ENCODE data around the gene FAH. TPM values are rescaled to one million over a fixed set of nuclear protein-coding genes. Genes with fewer than 3 reads are reported as not detected.

The FAH gene
- total RNA-seq, 1 donor from 2014 or later: 6.2 TPM

DNA sequence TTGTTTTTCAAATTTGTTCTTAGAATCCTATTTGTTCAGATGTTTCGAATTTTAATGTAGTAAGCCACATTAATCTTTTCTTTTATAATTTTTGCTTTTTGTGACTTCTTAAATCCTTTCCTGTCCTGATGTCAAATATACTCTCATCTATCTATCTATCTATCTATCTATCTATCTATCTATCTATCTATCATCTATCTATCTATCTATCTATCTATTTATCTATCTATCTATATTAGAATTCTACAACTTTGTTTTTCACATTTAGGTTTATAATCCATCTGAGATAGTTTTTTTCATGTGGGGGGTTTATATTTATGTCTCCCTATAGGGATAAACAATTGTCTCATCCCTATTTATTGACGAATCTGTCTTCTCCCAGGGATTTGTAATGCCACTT lies 67.2 kb downstream of the FAH start:
- no peaks in the 10 kb centered on the region for H3K36me3 Mint-ChIP-seq (ENCODE audit: low read depth, unreplicated experiment)
- TF ChIP-seq CTCF (IDR thresholded peaks at IDR 0.05; ENCODE audit: unreplicated experiment): no peak
- H3K4me1 Mint-ChIP-seq (ENCODE audit: unreplicated experiment): no peaks in the 10 kb centered on the region
- H3K27me3 Mint-ChIP-seq (ENCODE audit: unreplicated experiment): no peaks in the 10 kb centered on the region
- H3K4me3 Mint-ChIP-seq (ENCODE audit: unreplicated experiment): no peak overlapping the region
- no peaks in the 10 kb centered on the region for H3K9me3 Mint-ChIP-seq (ENCODE audit: unreplicated experiment)
- no peak for DNase-seq (ENCODE audit: low spot score)
- no peak overlapping the region for H3K27ac Mint-ChIP-seq (ENCODE audit: unreplicated experiment)

DNA sequence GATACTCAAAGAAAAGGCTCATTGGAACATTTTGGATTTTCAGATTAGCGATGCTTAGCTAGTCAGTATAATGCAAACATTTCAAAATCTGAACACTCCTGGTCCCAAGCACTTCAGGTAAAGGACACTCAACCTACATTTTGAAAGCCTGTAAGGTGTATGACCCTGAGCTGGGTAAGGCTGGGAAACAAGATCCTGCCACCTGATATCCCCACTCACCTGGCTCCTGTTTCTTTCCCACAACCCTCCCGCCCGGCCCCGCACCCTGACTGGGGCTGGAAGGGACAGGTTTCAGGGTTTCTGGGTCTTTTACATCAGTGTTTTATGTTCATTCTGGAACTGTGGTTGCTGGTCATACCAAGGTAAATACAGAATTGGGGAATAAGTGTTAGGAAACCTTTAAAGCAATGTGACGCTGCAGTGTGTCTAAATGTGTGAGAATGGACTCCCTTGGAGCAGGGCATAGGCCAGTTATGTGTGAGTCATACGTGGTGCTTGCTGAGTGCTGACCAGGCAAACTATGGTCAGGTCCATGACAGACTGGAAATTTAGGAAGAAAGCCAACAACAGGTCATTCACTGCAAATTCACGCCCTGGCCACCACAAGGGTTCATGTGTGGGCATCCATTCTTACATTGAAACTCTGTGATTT lies 76.3 kb downstream of the FAH start:
- Mint-ChIP-seq H3K36me3 (ENCODE audit: low read depth, unreplicated experiment) (no peaks in the 10 kb centered on the region), H3K27ac (ENCODE audit: unreplicated experiment) (no peak overlapping the region), H3K27me3 (ENCODE audit: unreplicated experiment) (no peaks in the 10 kb centered on the region), H3K9me3 (ENCODE audit: unreplicated experiment) (no peaks in the 10 kb centered on the region), H3K4me3 (ENCODE audit: unreplicated experiment) (no peak overlapping the region), H3K4me1 (ENCODE audit: unreplicated experiment) (no peaks in the 10 kb centered on the region)
- no peak for TF ChIP-seq CTCF (IDR thresholded peaks at IDR 0.05; ENCODE audit: unreplicated experiment)
- DNase-seq (ENCODE audit: low spot score): no peak

DNA sequence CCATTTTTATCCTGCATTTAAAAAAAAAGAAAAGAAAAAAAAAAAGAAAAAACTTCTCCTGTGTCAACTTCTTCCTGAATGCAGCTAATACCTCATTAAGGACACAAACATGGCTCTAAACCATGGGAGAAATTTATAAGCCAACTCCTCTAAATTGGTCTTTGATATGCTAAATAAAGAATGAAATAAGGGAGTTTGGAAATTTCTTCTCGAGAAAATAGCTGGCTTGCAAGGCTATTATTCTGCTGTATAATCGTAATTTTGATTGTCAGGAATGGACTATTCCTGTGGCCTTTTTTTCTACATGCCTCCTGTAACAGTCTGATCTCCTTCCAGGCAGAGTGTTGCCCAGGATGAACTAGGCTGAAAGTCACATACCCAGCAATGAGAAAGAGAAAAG lies 78.6 kb downstream of the FAH start:
- Mint-ChIP-seq H3K36me3 (ENCODE audit: low read depth, unreplicated experiment) (no peaks in the 10 kb centered on the region), H3K27ac (ENCODE audit: unreplicated experiment) (no peak overlapping the region), H3K9me3 (ENCODE audit: unreplicated experiment) (no peaks in the 10 kb centered on the region), H3K4me3 (ENCODE audit: unreplicated experiment) (no peak overlapping the region), H3K27me3 (ENCODE audit: unreplicated experiment) (no peaks in the 10 kb centered on the region), H3K4me1 (ENCODE audit: unreplicated experiment) (no peaks in the 10 kb centered on the region)
- no peak for TF ChIP-seq CTCF (IDR thresholded peaks at IDR 0.05; ENCODE audit: unreplicated experiment)
- no peak for DNase-seq (ENCODE audit: low spot score)

DNA sequence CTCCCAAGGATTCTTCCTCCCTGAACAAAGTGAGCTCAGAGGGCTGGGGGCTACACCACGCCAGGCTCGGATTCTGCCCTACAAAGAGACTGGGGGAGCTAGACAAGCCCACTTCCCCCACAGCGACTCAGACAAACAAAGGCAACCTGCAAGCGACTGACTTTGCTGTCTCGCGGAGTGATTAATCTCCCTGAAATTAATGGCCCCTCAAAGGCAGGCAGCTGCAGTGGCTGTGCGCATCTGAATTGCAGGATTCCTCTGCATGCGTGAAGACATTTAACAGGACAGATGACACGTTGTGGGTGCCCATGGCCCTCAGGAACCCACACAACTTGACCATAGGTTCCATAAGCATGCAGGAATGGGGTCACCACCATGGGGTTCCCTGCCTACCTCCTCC lies 80.8 kb downstream of the FAH start:
- TF ChIP-seq CTCF (IDR thresholded peaks at IDR 0.05; ENCODE audit: unreplicated experiment): no peak
- Mint-ChIP-seq H3K36me3 (ENCODE audit: low read depth, unreplicated experiment) (no peaks in the 10 kb centered on the region), H3K27ac (ENCODE audit: unreplicated experiment) (no peak overlapping the region), H3K4me1 (ENCODE audit: unreplicated experiment) (no peaks in the 10 kb centered on the region), H3K27me3 (ENCODE audit: unreplicated experiment) (no peaks in the 10 kb centered on the region), H3K4me3 (ENCODE audit: unreplicated experiment) (no peak overlapping the region), H3K9me3 (ENCODE audit: unreplicated experiment) (no peaks in the 10 kb centered on the region)
- DNase-seq (ENCODE audit: low spot score): no peak

- no peaks in the 10 kb centered on the region for H3K4me1 Mint-ChIP-seq (ENCODE audit: unreplicated experiment)
- no peaks in the 10 kb centered on the region for H3K36me3 Mint-ChIP-seq (ENCODE audit: low read depth, unreplicated experiment)
- DNase-seq (ENCODE audit: low spot score): peak; percentile 51
- peak; percentile 60 for TF ChIP-seq CTCF (IDR thresholded peaks at IDR 0.05; ENCODE audit: unreplicated experiment)
- H3K4me3 Mint-ChIP-seq (ENCODE audit: unreplicated experiment): no peak overlapping the region
- no peaks in the 10 kb centered on the region for H3K9me3 Mint-ChIP-seq (ENCODE audit: unreplicated experiment)
- no peaks in the 10 kb centered on the region for H3K27me3 Mint-ChIP-seq (ENCODE audit: unreplicated experiment)
- no peak overlapping the region for H3K27ac Mint-ChIP-seq (ENCODE audit: unreplicated experiment)
These were observed 82.1 kb downstream of the FAH start for GRCh38 chr15:80234883-80235282.

Other genes starting within 250 kb of the FAH start
- 2.1 TPM for gene BCL2A1, start 181.8 kb upstream of the FAH start, total RNA-seq (ENCODE audit: unreplicated experiment)
- gene ZFAND6, start 93.3 kb upstream of the FAH start, total RNA-seq (ENCODE audit: unreplicated experiment): 77.3 TPM
- gene CTXND1, start 99.2 kb downstream of the FAH start, total RNA-seq (ENCODE audit: unreplicated experiment): 0.03 TPM

Measured in endothelial cell (in vitro differentiated cells).